RKO (cell line): Measurements from ENCODE around the gene CNTNAP3.
"Not testable (repeated sequence)": the region's sequence is repeated elsewhere in the genome, so short reads cannot be mapped to it uniquely, and the experiment has no call there.

Source experiments
- DNase-seq: peaks from one replicate; pipeline ENCODE4 v3.0.0-alpha.2; 2016; ENCODE audit warnings: low spot score

CNTNAP3 gene

GRCh38 chr9:39287980-39288379 lies at the start of gene CNTNAP3:
CNTNAP3 (minus strand) TSS chr9:39288167; CDS start chr9:39288064, 103 bp downstream.
- DNase-seq: not testable (repeated sequence)

GRCh38 chr9:39279995-39280394 lies 8.0 kb downstream of the CNTNAP3 start:
- DNase-seq: not testable (repeated sequence)

GRCh38 chr9:39242513-39242912 lies 45.5 kb downstream of the CNTNAP3 start:
- not testable (repeated sequence) for DNase-seq

GRCh38 chr9:39232130-39232991 lies 55.6 kb downstream of the CNTNAP3 start:
- not testable (repeated sequence) for DNase-seq

GRCh38 chr9:39215976-39216375 lies 72.0 kb downstream of the CNTNAP3 start:
- not testable (repeated sequence) for DNase-seq

GRCh38 chr9:39209773-39210172 lies 78.2 kb downstream of the CNTNAP3 start:
- not testable (repeated sequence) for DNase-seq

GRCh38 chr9:39206643-39207042 lies 81.3 kb downstream of the CNTNAP3 start:
- not testable (repeated sequence) for DNase-seq

- not testable (repeated sequence) for DNase-seq
Measured at GRCh38 chr9:39205842-39206241, 82.1 kb downstream of the CNTNAP3 start.

GRCh38 chr9:39200412-39200811 lies 87.6 kb downstream of the CNTNAP3 start:
- not testable (repeated sequence) for DNase-seq

GRCh38 chr9:39198000-39198709 lies 89.8 kb downstream of the CNTNAP3 start:
- not testable (repeated sequence) for DNase-seq

- not testable (repeated sequence) for DNase-seq
Measured at GRCh38 chr9:39171370-39171769, 116.6 kb downstream of the CNTNAP3 start.

- DNase-seq: not testable (repeated sequence)
Measured at GRCh38 chr9:39157714-39158113, 130.3 kb downstream of the CNTNAP3 start.

- not testable (repeated sequence) for DNase-seq
Measured at GRCh38 chr9:39132826-39133552, 155.0 kb downstream of the CNTNAP3 start.

- not testable (repeated sequence) for DNase-seq
Measured at GRCh38 chr9:39121401-39121800, 166.6 kb downstream of the CNTNAP3 start.

GRCh38 chr9:39111746-39112145 lies 176.2 kb downstream of the CNTNAP3 start:
- not testable (repeated sequence) for DNase-seq

- no peak for DNase-seq
Measured at GRCh38 chr9:39108145-39108544, 179.8 kb downstream of the CNTNAP3 start.

- DNase-seq: not testable (repeated sequence)
Measured at GRCh38 chr9:39097208-39097607, 190.8 kb downstream of the CNTNAP3 start.

- not testable (repeated sequence) for DNase-seq
Measured at GRCh38 chr9:39085311-39085710, 202.7 kb downstream of the CNTNAP3 start.

- not testable (repeated sequence) for DNase-seq
Measured at GRCh38 chr9:39082574-39082973, 205.4 kb downstream of the CNTNAP3 start.

GRCh38 chr9:39080081-39080480 lies 207.9 kb downstream of the CNTNAP3 start:
- not testable (repeated sequence) for DNase-seq

GRCh38 chr9:39078621-39079256 lies 209.2 kb downstream of the CNTNAP3 start:
- DNase-seq: not testable (repeated sequence)

GRCh38 chr9:39073537-39073936 lies 214.4 kb downstream of the CNTNAP3 start:
- DNase-seq: not testable (repeated sequence)
